NOMO-1 (cell line): Measurements from ENCODE around the gene SIGLEC9.
A peak's percentile ranks its signal among the peaks of the same experiment; 100 is the strongest.

Experiments used
- DNase-seq, 2 experiments: peaks; one replicate each; lab custom pipeline; 2025; ENCODE audit not compliant: unreplicated experiment in 2 of 2; lab: John Stamatoyannopoulos, UW

Gene SIGLEC9

DNA sequence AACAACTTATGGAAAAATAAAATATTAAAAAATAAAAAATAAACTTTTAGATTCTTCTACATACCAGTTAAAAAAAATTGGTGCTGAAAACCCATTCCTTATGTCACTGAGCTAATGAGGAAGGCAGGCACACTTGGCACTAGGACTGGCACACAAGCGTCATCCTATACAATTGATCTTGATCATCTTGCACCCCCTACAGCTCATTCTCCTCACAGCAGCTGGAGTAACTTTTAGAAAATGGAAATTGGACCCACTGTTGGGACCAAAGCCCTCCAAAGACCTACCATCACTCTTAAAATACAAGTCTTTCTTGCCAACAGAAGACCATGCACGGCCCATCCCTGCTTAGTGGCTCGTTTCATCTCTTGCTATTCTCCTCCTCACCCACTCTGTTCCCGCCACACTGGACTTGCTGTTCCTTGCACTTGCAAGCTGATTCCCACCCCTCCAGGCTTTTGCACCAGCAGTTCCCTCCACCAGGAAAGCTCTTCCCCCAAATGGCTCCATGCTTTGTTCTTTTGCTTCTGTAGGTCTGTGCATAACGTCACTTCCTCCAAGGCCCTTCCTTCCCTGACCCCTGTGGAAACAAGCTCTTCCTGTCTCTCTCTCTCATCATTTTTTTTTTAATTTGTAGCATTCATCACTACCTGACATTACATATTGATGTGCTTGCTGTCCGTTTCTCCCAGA lies 28.1 kb upstream of the SIGLEC9 start:
- no peak for DNase-seq

DNA sequence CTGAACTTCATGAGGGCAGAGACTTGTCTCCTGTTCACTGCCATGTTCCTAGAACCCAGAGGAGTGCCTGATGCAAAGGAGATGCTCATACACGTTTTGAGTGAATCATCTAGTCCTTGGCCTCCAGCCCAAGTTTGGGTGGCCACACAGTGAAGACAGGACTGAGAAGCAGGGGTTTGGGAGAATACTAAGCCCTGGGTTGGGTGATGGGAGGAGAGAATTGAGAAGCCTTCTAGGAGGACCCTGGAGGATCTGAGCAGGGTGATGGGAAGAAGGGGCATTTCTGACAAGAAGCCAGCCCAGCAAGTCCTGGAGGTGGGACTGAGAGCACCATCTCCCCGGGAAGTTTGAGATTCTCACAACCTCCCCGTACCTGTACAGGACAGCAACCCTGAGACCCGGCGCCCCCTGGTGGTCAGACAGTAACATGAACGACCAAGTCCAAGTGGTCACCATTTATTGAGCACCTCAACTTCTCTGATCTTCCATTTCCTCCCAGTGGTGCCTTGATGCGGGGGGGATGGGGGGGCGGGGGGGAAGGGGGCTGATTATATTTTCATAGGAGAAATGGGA lies 27.5 kb upstream of the SIGLEC9 start:
- DNase-seq: peak in 1 of 2 experiments; percentile 14

DNA sequence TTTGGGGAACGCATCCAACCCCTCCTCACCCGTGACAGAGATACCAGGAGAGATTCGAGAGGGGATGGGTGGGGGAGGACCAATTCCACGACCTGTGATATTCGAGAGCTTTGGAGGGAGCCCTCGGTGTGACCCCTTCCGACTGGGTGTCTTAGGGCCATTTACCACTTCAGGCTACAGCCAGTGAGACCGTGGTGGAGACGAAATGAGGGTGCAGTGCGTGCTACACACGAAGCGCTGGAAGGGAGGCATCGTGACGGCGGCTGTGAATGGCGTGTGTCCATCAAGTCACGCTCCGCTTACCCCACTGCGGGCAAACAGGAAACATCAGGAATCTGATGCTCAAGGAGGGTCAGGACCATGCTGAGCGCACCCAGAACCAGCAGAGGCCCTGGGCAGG lies 26.9 kb upstream of the SIGLEC9 start:
- no peak for DNase-seq

DNA sequence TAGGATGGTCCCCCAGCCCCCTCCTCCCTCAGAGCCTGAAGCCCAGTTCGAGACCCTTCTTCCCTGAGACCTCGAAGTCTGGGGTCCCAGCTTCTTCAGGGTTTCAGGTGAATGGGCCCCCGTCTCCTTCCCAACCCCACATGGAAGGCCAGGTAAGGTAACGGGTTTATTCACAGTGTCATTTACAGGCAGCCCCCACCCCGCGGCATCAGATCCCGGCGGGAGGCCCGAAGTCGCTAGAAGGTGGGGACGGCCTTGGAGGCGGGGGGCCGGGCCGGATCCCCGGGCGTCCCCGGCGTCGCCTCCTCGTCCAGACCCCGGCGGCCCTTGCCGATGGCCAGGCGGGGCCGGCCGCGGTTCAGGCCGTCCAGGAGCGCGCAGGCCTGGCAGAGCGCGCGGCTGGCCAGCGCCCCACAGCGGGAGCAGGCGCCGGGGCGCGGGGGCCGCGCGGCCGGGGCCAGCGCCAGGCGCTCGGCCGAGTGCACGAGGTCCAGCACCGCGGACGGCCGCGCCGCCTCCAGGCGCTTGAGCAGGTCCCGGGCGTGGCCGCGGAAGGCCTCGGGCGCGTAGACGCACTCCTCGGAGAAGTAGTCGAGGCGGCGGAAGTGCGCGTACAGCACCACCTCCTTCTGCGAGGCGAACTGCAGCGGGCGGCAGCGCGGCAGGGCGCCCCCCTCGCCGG lies 26.2 kb upstream of the SIGLEC9 start:
- DNase-seq: no peak

DNA sequence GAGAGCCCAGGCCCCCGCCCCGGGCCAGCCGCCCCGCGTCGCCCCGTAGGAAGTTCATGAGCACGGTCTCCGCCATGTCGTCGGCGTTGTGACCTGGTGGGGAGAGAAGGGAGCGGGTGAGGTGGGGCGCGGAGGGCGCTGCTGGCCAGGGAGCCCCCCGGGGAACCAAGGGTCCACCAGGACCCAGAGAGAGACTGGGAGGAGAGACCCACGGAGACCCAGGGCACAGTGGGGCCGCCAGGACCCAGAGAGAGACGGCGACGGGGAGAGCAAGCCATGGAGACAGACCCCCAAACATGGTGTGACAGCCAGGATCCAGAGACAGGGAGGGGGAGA lies 25.7 kb upstream of the SIGLEC9 start:
- no peak for DNase-seq

DNA sequence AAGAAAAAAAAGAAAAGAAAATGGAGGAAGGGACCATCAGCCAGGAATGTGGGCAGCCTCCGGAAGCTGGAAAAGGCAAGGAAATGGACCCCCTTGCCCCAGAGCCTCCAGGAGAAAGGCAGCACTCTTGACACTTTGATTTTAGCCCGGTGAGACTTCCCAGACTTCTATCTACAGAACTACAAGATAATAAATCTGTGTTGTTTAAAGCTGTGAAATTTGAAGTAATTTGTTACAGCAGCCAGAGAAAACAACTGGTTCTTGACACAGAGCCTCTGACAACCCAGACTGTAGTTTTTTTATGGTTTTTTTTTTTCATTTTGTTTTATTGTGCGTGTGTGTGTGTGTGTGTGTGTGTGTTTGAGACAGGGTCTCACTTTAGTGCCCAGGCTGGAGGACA lies 24.1 kb upstream of the SIGLEC9 start:
- DNase-seq: no peak

DNA sequence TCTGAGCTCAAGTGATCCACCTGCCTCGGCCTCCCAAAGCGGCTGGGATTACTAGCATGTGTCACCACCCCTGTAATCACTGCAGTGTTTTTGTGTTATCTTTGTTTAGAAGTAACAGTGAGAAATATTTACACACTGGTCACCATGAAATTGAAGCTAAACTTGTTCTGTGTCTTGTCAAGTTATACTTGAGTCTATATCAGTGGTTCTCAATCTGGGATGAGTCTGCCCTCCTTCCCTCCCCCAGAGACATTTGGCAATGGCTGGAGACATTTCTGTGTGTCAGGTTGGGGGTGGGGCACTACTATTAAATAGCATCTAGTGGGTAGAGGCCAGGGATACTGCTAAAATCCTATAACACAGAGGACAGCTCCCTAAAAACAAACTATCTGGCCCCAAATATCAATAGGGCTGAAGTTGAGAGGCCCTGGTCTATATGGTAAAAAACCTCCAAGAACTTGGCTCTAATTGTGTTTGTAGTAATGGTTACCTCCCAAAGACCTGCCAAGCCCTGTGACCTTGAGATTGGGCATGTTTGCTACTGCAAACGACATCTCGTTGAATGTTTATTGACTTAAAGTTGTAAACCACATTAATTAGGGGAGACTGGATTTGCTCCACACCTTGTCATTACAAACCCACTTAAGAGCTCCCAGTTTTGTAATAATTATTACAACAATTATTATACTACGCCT lies 23.4 kb upstream of the SIGLEC9 start:
- DNase-seq: no peak

DNA sequence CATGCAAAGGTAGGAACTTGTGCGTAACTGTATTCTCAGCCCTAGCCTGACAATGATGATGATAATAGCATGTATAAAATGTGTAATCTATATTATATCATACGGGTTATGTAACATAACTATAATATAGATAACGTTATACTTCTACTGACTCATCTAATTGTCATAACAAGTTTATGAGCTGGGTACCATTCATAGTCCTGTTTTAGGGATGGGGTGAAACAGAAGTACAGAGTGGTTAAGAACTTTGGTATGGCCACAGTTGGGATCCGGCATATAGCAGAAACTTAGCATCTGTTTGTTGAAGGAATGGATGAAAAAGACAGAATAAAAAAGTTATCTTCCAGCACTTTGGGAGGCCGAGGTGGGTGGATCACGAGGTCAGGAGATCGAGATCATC lies 21.7 kb upstream of the SIGLEC9 start:
- DNase-seq: no peak

DNA sequence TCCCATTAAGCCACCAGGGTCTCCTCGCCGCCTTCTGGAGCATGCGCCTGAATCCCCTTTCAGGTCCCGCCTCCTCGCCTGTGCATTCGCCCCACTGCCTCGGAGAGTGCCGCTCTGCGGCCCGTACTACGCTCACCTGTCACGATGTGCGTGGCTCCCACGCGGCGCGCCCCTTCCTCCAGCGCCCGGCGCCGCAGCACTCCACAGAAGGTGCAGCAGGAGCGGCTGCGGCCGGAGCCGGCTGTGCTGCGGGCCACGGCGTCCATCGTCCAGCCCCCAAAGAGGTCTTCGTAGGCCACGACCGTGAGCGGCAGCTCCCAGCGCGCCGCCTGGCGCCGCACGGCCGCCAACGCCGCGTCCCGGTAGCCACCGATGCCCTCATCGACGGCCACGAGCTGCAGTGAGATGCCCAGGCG lies 20.8 kb upstream of the SIGLEC9 start:
- DNase-seq: no peak

DNA sequence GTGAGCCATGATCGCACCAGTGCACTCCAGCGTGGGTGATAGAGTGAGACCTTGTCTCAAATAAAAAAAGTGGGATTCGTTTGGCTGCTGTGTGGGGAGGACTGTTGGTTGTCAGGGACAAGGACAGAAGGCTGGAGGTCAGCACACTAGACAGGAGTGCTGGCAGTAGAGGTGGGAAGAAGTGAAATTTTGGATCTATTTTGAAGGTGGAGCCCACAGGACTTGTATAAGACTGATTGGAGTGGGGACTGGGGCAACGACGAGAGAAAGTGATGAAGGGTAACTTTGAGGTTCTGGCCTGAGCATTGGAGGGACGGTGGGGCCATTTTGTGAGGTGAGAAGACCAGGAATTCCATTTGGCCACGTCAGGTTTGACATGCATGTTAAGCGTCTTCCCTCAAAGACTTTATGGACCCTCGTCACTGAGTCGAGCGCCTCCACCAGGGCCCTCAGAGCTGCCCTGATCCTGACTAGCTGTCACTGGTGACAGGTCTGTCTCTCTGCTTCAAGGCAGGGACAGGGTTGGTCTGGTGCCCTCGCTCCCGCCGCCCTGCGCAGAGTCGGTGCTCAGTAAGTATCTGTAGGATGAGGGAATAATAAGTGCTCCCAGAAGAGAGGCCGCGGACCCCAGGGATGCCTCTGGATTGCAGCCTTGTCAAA lies 17.2 kb upstream of the SIGLEC9 start:
- no peak for DNase-seq

DNA sequence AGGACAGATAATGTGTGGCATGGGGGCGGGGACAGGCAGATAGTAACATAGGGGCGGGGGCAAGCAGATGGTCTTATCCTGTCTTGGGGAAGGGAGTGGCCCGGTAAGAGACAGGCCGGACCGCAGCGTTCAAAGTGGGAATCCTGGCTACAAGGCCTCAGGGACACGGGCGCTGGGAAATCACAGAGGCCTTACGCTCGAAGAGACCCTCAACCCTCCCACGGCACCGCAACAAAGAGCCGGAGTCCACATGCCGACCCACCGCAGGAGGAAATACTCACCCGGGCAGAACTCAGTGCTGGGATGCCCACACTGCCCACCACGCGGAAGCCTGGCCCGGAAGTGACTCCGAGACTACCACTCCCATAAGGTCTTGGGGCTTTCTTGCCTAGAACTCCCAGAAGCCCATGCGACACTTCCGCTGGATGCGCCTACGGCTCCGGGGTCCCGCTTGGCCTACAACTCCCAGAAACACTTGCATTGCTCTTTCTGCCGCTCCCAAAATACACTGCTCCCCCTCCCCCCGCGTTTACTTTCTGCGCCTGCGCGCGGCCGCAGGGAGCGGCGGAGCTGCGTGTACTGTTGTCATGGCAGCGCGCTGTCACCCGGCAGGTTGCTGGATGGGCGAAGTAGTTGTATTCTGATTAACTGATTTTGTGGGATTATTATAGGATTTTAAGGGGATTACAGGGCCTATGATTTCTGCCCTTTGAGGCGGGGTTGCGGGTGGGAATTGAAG lies 16.5 kb upstream of the SIGLEC9 start, which contains the start of gene CTU1:
CTU1 (minus strand) TSS at position 344 of the 739 bp plus-strand sequence. CDS start 3,840 bp downstream, outside the sequence.
- peak; percentile 99 to 100 for DNase-seq

DNA sequence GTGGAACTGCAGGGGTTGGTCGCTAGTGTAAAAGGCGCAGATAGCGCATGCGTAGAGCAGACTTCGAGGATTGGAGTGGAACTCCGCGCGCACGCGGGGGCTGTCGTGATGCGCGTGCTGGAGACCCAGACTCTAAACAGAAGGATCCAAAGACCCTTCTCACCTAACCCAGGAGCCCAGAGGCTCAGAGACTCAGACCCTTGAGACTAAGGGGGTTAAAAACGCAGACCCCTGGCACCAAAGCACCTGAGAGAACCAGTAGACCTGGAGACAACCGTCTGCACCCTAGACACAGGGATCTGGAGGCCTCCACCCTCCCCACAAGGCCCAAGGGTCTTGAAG lies 15.9 kb upstream of the SIGLEC9 start:
- DNase-seq: no peak

DNA sequence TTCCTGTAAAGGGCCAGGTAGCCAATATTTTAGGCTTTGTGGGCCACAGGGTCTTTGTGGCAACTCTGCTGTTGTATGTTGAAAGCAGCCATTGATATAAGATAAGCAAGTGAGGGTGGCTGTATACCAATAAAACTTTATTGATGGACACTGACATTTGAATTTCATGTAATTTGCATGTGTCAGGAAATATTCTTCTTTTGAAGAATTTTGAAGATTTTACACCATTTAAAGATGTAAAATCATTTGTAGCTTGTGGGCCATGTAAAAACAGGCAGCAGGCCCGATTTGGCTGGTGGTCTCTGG lies 14.1 kb upstream of the SIGLEC9 start:
- DNase-seq: no peak

DNA sequence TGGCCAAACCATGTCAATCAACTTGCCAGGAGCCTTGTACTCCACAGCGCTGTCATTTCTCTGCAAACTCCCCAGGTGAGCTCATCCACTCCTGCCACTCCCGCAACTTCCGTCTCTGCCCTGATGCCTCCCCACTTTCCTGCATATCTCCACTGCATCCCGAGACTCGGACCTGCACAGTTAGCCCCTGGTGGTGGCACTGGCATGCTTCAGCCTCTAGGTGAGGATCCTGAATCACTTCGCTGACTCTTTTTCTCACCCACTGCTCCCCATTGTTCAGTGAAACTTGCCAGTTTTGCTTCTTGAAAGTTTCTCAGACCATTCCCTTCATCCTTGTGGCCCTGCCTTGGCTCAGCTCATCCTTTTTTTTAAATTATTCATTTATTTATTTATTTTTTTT lies 13.1 kb upstream of the SIGLEC9 start:
- DNase-seq: no peak

DNA sequence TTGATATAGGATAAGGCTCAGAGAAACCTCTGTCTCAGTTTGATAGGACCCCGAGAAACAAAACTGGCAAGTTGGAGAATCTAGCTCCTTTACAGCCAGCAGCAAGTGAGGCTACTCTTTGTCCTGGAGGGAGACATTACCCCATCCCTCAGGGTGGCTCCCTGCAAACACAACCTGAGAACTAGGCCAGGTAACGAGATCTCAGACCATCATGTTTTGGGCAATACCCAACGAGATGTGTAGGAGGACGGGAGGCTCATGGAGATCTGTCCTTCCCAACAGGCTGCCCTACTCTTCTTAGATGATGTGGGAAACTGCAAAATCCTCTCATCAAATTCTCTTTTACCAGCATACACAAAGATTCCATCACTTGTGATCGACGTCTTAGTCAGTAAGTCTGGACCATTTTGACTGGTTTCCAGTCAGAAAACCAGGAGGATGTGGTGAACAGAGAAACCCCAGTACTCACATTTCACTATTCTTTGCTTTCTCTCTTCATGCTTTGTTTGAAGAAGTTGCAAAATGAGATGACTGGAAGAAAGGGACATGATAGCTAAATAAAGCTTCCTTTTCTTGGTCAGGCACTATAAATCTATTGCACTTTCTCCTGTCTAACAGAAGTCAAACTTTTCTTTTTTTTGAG lies 10.5 kb upstream of the SIGLEC9 start:
- peak; percentile 28 to 89 for DNase-seq

DNA sequence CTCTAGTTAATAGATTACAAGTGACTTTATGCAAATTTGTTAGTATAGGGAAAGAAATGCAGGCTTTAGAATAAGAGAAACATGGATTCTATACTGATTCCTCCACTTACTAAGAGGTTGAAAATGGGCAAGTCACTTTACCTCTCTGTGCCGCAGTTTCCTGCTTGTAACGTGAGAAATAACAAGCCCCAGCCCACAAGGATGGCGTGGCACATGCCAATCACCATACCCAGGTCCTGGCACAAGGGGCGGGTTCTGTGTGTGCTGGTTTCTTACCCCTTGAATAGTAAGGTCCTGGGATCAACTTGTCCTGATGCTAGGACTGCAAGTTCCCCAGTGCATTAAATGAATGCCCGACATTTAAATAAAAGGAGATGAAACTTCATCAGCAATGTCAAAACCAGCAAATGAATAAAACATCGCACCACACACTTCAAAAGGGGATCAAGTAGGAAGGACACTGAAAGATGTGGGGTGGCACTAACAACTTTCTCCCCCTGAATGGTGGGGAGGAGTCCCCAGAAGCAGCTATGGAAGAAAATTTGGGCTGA lies 7.9 kb upstream of the SIGLEC9 start:
- no peak for DNase-seq

DNA sequence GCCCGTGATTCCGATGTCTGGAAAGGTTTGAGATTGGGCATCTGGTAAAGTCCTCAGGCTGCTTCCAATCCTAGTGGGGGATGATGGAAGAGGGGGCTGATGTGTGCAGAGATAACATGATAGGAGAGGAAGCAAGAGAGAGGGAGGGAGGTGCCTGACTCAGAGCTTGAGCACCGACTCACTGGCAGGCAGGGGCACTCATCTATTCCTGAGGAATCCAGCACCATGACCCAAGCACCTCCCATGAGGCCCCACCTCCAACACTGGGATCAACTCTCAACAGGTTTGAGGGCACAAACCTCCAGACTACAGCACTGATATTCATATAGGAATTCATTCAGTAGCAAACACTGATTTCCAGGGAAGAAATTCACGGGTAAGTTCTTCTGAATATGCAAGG lies 5.6 kb upstream of the SIGLEC9 start:
- DNase-seq: no peak

DNA sequence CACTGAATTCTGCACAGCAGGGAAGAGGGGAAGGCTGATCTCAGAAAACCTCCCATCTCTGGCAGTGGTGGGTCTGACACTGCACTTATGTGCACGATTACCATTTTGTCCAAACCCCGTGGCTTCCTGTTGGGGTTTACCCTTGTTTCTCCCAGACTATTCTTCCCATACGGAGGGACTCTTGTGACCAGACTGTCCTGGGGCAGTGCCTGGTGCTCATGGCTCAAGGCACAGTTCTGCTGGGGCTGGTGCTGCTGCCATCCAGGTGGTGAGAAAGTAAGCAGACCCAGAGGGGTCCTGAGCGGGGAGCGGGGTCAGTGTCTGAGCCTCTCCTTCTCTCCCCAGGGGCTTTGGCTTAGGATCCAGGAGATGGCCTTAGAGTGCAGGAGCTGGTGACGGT lies 5.1 kb upstream of the SIGLEC9 start:
- DNase-seq: no peak

DNA sequence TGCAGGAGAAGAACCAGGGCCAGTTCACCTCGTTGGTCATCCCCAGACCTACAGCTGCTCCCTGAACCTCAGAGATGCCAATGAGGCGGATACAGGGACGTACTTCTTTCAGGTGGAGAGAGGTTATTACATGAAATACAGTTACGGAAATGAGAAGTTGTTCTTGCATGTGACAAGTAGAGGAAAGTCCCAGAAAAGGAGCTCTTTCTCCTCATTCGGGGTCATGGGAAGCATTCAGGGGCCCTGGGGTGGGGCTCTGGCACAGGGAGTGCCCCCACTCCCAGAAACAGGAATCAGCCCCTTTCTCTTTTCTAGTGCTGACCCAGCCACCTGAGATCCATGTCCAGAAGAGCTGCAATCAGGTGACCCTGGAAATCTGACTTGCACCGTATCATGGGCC lies 4.5 kb upstream of the SIGLEC9 start:
- no peak for DNase-seq

DNA sequence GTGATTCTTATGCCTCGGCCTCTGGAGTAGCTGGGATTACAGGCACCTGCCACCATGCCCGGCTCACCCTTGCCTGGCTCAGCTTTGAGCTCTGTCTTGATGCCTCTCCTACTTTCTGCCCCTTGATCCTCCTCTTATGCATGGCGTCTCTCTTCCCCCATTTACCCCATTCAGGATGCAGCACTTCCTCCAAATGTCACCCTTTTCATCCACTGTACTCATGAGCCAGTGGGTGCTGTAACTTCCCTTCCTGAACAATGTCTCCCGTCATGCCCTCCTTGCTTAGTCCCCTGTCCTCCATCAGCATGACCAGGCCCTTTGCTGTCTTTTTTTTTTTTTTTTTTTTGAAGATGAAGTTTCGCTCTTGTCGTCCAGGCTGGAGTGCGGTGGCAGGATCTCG lies 3.4 kb upstream of the SIGLEC9 start:
- DNase-seq: no peak
